SK-N-MC (cell line): ENCODE results near the gene EIF5A.

Experiments
- EZH2 ChIP-seq: fragments of 200-600 bp; sonication (generic); IDR thresholded peaks from one replicate; pipeline ENCODE4 v1.6.1; 2017; ENCODE audit warnings: antibody characterized with exemption
- FOXP2 ChIP-seq: optimal IDR thresholded peaks from 2 replicates; pipeline ENCODE3; 2011; ENCODE audit warnings: mild to moderate bottlenecking, moderate library complexity; ENCODE audit not compliant: insufficient read depth; ENCODE audit errors: extremely low read length, control extremely low read depth

DNA sequence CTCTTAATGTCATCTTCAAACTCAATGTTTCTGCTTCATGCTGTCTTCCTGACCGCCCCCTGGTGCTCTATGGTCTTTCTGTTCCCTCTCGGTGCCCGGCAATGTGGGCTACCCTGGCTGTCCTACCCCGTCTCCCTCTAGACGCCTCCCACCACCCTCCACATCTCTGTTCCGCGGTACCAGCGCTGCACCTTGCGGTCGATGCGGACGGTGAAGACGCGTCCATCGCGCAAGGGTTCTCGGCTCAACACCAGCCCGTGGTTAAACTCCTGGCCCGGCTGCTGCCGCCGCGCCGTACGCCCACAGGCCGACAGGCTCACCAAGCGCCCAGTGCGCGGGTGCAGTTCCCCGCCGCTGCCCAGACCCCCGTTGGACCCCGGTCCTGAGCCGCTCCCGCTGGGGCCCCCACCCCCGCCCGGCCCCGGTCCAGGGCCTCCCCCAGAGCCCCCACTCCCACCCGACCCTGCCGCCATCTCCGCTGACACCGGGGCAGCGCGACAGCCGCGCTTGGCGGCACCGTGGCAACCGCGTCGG is 21.5 kb downstream of the EIF5A start, which contains the start of gene NEURL4:
- TF ChIP-seq FOXP2: no peak
- no peak for TF ChIP-seq EZH2
